Sigmoid colon (tissue), 7 donors: ENCODE data around the gene ZNF831. TPM values are rescaled to one million over a fixed set of nuclear protein-coding genes. Genes with fewer than 3 reads are reported as not detected.

ENCODE experiments used
- DNase-seq: peaks from one replicate; pipeline ENCODE4 v3.0.0-alpha.2; 2019
- H3K27ac ChIP-seq, 4 donors: fragments of 200-600 bp; sonication (generic); one replicate each; pipeline ENCODE4 v1.5.1; 2016 to 2019; ENCODE audit warnings: mild to moderate bottlenecking in 1 of 4
- H3K27me3 ChIP-seq, 3 donors: fragments of 200-600 bp; sonication (generic); one replicate each; pipeline ENCODE4 v1.5.1; 2019; ENCODE audit warnings: mild to moderate bottlenecking in 1 of 3
- H3K36me3 ChIP-seq, 4 donors: fragments of 200-600 bp; sonication (generic); one replicate each; pipeline ENCODE4 v1.5.1; 2016 to 2019
- H3K4me1 ChIP-seq, 4 donors: fragments of 200-600 bp; sonication (generic); one replicate each; pipeline ENCODE4 v1.5.1; 2017 to 2019
- H3K4me3 ChIP-seq, 4 donors: fragments of 200-600 bp; sonication (generic); one replicate each; pipeline ENCODE4 v1.5.1; 2017 to 2019; ENCODE audit warnings: mild to moderate bottlenecking in 2 of 4, moderate library complexity in 1 of 4
- H3K9me3 ChIP-seq, 4 donors: fragments of 200-600 bp in 3 of 4; sonication (generic) in 3 of 4; one replicate each; pipeline versions ENCODE4 v1.5.1 to v1.6.1; 2013 to 2019
- EP300 ChIP-seq, 4 donors: sonication (generic); formaldehyde crosslinking; IDR thresholded peaks; one replicate each; pipeline ENCODE4 v1.6.1; 2017; ENCODE audit warnings: antibody characterized with exemption in 4 of 4
- POLR2A ChIP-seq, 2 donors: fragments of 450-650 bp; IDR thresholded peaks; one replicate each; pipeline ENCODE4 v1.6.1; 2016; ENCODE audit warnings: antibody characterized with exemption in 2 of 2, mild to moderate bottlenecking in 2 of 2, moderate library complexity in 2 of 2
- POLR2AphosphoS5 ChIP-seq, 4 donors: sonication (generic); formaldehyde crosslinking; IDR thresholded peaks; one replicate each; pipeline ENCODE4 v1.6.1; 2017; ENCODE audit warnings: antibody characterized with exemption in 4 of 4
- WGBS, 2 donors: extraction: QIAGEN DNeasy Blood & Tissue Kit; methylation state at CpG; one replicate each; pipeline ENCODE4 v1.1.7; 2013; 5-methylcytosine and 5-hydroxymethylcytosine counted together
- intact Hi-C: fragments of 100-400 bp; cut with DNase I; formaldehyde crosslinking; loops from one replicate; pipeline ENCODE4 v1.15.1; 2023
- polyA plus RNA-seq, 3 donors: library from polyadenylated mRNA; stranded (reverse); fragments of 200-250 nt; gene quantifications; one replicate each; pipeline ENCODE4 v1.2.3, GENCODE V29; 2013
- total RNA-seq, 4 donors: library from RNA; depleted of rRNA; stranded (reverse); fragments of >200 nt; gene quantifications; one replicate each; pipeline ENCODE4 v1.1.0, GENCODE V29; 2016
- TF ChIP-seq, protein P1 (sequence below), 4 experiments: fragments of 450-650 bp in 3 of 4; fragments of 200-600 bp in 1 of 4; IDR thresholded peaks; one replicate each; pipeline ENCODE4 v1.5.1; 2016 to 2019; ENCODE audit warnings: antibody characterized with exemption in 4 of 4, mild to moderate bottlenecking in 3 of 4, moderate library complexity in 2 of 4
- donor health status: healthy with polysubstance abuse.
- donor health status: Bipolar disorder and iron deficiency.
- donor health status: healthy.

The ZNF831 gene
- total and polyA plus RNA-seq, 7 donors: under 0.01 to 4.4 (median 0.50) TPM; not detected in 1

DNA sequence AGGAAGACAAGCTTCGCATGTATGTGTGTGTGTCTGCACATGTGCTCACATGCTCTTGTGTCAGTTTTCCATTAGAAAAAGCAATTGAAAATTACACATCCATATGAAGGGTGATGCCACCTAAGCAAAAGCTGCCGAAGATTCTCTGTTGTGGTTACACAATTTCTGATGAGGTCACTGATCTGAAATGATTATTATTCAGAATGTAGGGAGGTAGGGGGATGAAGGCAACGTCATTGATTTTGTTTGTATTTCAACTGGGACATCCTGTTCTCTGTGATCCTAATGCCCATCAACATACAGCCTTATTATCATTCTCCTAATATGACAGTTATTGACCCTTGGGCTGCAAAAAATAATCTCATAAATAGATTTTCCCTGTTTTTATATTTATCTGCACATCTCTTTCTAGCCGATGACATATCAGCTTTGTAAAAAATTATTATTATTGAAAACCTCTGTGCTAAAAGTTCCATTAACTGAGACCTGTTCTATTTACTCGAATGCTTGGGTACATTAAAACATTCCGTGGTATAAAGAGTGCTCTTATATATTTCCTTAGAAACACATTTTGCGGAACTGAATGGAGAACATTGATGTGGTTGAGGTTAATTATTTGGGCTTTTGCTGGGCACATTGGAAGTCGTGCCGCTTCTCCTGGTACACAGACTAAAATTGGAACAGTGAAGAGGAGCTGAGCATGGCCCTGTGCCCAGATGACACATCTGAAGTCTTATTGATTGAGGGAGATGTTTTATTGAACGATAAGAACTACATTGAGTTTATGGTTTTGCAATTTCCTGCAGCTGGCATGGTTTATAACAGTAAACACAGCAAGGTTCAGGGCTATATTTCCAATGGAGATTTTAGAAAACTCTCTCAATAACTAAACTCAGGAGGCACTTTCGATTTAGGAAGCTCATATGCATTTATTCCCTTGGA, 51.3 kb downstream of the ZNF831 start:
- no peak overlapping the region for H3K4me3 ChIP-seq
- no peak overlapping the region for H3K27ac ChIP-seq
- DNase-seq: no peak
- H3K4me1 ChIP-seq: no peaks in the 10 kb centered on the region
- TF ChIP-seq POLR2AphosphoS5 (IDR thresholded peaks at IDR 0.05) (no peak), EP300 (IDR thresholded peaks at IDR 0.05) (no peak)
- no peaks in the 10 kb centered on the region for H3K9me3 ChIP-seq
- no peaks in the 10 kb centered on the region for H3K27me3 ChIP-seq
- intact Hi-C loops: no loop called here
- H3K36me3 ChIP-seq: no peaks in the 10 kb centered on the region
- 29 to 71% methylated on average over 11 of the region's 11 CpGs for WGBS, 2 donors

DNA sequence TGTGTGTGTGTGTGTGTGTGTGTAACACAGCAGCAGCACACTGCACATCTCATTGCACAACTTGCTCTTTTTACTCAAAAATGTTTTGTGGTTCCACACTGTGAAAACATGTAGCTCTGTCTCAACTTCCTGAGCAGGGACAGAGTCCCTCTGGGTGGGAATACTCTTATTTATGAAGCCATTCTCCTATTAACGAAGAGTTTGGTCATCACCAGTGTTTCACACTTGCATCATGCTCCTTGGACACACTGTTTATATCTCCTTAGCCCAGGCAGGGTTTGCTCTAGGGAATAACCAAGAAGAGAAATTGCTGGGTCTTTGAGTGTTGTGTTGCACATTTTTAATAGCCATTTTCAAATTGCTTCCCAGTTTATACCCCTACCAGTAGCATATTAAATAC, 53.6 kb downstream of the ZNF831 start:
- DNase-seq: no peak
- Histone ChIP-seq H3K27me3 (no peaks in the 10 kb centered on the region), H3K36me3 (no peaks in the 10 kb centered on the region), H3K9me3 (no peaks in the 10 kb centered on the region), H3K27ac (no peak overlapping the region), H3K4me3 (no peak overlapping the region), H3K4me1 (peaks cover 0 to 10% (median 4%) of the 10 kb centered on the region in 4 donors)
- intact Hi-C loops: no loop called here
- WGBS, 2 donors: 81 to 92% methylated on average over 1 of the region's 1 CpG
- TF ChIP-seq, protein P1, sequence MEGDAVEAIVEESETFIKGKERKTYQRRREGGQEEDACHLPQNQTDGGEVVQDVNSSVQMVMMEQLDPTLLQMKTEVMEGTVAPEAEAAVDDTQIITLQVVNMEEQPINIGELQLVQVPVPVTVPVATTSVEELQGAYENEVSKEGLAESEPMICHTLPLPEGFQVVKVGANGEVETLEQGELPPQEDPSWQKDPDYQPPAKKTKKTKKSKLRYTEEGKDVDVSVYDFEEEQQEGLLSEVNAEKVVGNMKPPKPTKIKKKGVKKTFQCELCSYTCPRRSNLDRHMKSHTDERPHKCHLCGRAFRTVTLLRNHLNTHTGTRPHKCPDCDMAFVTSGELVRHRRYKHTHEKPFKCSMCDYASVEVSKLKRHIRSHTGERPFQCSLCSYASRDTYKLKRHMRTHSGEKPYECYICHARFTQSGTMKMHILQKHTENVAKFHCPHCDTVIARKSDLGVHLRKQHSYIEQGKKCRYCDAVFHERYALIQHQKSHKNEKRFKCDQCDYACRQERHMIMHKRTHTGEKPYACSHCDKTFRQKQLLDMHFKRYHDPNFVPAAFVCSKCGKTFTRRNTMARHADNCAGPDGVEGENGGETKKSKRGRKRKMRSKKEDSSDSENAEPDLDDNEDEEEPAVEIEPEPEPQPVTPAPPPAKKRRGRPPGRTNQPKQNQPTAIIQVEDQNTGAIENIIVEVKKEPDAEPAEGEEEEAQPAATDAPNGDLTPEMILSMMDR (IDR thresholded peaks at IDR 0.05): no peak

DNA sequence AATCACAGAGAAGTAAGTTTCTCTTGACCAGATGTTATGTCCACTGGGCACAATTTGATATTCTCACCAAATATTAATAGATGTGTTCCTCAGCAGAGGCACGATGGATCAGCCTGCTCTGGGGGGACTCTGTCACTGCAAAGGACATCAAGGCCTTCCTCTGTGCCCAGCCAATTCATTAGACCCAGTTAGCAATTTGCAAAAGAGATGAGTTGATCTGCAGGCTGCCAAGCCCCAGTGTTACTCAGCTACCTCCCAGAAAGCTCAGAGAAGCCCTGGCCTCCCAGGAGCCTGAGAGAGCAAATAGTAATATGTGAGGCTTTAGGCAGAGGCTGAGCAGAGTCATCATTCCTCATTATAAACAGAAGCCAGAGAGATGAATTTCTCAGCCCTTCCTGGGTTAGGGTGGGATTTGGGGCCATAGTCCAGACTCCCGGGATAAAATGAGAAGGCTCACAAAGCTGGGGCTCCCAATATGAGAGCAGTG, 54.2 kb downstream of the ZNF831 start:
- intact Hi-C loops: no loop called here
- TF ChIP-seq EP300 (IDR thresholded peaks at IDR 0.05) (no peak), POLR2A (IDR thresholded peaks at IDR 0.05) (no peak), POLR2AphosphoS5 (IDR thresholded peaks at IDR 0.05) (no peak)
- TF ChIP-seq, protein P1 (IDR thresholded peaks at IDR 0.05): no peak
- WGBS, 2 donors: 60 to 70% methylated on average over 2 of the region's 2 CpGs

DNA sequence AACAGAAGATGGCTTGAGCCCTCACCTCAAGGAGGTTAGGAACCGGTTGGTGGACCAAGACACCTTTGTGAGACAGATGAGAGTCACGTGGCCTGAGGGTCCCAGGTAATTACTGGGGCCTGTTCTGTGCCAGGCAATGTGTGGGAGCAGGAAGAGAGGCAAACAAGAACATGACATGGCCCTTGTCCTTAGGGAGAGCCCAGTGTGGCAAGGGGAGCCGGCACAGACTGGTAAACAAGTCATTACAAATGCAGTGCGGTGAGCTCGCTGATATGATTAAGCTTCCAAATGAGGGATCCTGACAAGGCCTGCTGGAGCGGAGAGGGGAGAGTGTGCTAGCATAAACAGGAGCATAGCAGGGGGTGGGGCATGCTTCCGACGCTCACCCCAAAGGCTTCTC, 55.6 kb downstream of the ZNF831 start:
- no peak for DNase-seq
- no peak for TF ChIP-seq POLR2A (IDR thresholded peaks at IDR 0.05)
- TF ChIP-seq EP300 (IDR thresholded peaks at IDR 0.05): no peak
- TF ChIP-seq, protein P1 (IDR thresholded peaks at IDR 0.05): no peak
- no peak for TF ChIP-seq POLR2AphosphoS5 (IDR thresholded peaks at IDR 0.05)
- Histone ChIP-seq H3K9me3 (no peaks in the 10 kb centered on the region), H3K4me3 (no peak overlapping the region), H3K4me1 (peaks cover 0 to 24% (median 9%) of the 10 kb centered on the region in 4 donors), H3K27me3 (peaks cover 0 to 18% (median 3%) of the 10 kb centered on the region in 3 donors), H3K36me3 (no peaks in the 10 kb centered on the region), H3K27ac (no peak overlapping the region)
- WGBS, 2 donors: 87 to 91% methylated on average over 8 of the region's 8 CpGs
- intact Hi-C loops: no loop called here

More for the DNA sequence above, 54.2 kb downstream of the ZNF831 start:
- peaks cover 0 to 4% (median 0%) of the 10 kb centered on the region in 3 donors for H3K27me3 ChIP-seq
- DNase-seq: no peak
- H3K4me1 ChIP-seq: peaks cover 0 to 15% (median 6%) of the 10 kb centered on the region in 4 donors
- no peak overlapping the region for H3K4me3 ChIP-seq
- H3K27ac ChIP-seq: no peak overlapping the region
- no peaks in the 10 kb centered on the region for H3K36me3 ChIP-seq
- H3K9me3 ChIP-seq: no peaks in the 10 kb centered on the region

DNA sequence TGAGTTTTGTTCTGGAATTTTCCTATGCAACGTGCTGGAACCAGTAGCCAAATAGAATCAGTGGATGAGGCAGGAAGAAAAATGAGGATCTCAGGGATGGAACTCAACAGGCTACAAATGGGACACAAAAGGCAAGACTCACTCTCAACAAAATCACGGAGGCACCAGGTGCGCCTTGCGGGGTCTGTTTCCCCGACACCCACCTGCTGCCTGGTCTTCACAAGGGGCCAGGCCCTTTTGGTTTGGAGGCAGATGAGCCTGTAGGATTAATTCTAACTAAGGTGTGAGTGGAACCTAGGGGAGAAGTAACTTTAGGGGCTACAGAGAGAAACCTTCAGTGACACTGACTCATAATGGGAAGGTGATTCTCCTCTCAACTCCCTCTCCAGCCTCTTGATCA, 56.5 kb downstream of the ZNF831 start:
- TF ChIP-seq EP300 (IDR thresholded peaks at IDR 0.05) (no peak), POLR2A (IDR thresholded peaks at IDR 0.05) (no peak), POLR2AphosphoS5 (IDR thresholded peaks at IDR 0.05) (no peak)
- TF ChIP-seq, protein P1 (IDR thresholded peaks at IDR 0.05): no peak
- Histone ChIP-seq H3K27ac (no peak overlapping the region), H3K9me3 (no peaks in the 10 kb centered on the region), H3K4me1 (peaks cover 0 to 24% (median 9%) of the 10 kb centered on the region in 4 donors), H3K27me3 (peaks cover 0 to 22% (median 4%) of the 10 kb centered on the region in 3 donors), H3K4me3 (no peak overlapping the region), H3K36me3 (no peaks in the 10 kb centered on the region)
- intact Hi-C loops: loop anchor here (10.0 kb wide), 1 partner anchor 985 kb away; no protein-coding TSS in a partner anchor
- no peak for DNase-seq
- WGBS, 2 donors: 97% methylated on average over 5 of the region's 5 CpGs
